ES-I3 (cell line): ENCODE results near the gene NUP214.
A peak's percentile ranks its signal among the peaks of the same experiment; 100 is the strongest.

Experiments
- H3K36me3 ChIP-seq: 2 replicates; pipeline ENCODE4 v1.6.1; 2013; ENCODE audit warnings: mild to moderate bottlenecking, low read length, control low read depth, moderate library complexity; ENCODE audit not compliant: insufficient read depth
- H3K4me1 ChIP-seq: 2 replicates; pipeline ENCODE4 v1.6.1; 2013; ENCODE audit warnings: mild to moderate bottlenecking, control low read depth, low read length; ENCODE audit not compliant: insufficient read depth
- H3K9ac ChIP-seq: 2 replicates; pipeline ENCODE4 v1.6.1; 2013; ENCODE audit warnings: low read depth, mild to moderate bottlenecking, low read length, moderate library complexity
- H3K9me3 ChIP-seq: 2 replicates; pipeline ENCODE4 v1.6.1; 2013; ENCODE audit warnings: mild to moderate bottlenecking, low read length, moderate library complexity; ENCODE audit not compliant: control insufficient read depth, insufficient read depth

NUP214 gene

DNA sequence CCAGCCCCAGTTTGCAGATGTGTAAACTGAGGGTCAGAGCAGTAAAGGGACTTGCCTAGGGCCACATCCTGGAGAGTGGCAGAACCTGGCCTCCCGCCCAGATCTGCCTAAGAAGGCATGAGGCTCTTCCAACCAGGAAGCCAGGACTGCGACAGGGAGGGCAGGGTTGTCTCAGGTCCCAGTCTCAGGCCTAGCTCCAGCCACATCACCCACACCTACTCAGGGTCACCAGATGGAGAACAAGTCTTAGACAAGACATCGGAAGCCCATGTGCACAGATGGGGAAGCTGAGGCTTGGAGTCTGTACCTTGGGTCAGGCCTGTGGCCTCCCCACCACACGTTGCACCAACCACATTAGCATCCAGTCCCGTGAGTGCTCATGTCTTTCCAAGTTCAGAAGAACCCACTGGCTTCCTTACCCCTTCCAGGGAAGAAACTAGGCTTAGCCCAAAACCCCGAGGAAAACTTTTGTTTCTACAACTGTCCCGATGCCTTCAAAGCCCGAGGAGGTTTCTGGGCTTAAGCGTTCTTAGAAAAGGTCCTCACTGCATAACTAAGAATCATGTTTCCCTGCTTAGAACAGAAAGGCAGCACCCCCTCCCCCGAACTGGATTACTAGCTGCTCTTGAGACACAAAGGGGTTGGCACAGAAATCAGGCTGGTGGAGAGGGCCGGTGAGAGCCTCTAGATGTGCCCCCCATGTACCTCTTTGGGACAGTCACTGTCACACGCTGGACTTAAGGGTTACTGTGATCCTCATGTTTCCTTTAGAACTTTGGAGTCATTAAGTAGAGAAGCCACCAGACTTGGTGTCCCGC, 148.7 kb downstream of the NUP214 start:
- Histone ChIP-seq H3K9me3 (no peaks in the 10 kb centered on the region), H3K4me1 (peaks cover 24% of the 10 kb centered on the region), H3K36me3 (no peaks in the 10 kb centered on the region), H3K9ac (no peak overlapping the region)

DNA sequence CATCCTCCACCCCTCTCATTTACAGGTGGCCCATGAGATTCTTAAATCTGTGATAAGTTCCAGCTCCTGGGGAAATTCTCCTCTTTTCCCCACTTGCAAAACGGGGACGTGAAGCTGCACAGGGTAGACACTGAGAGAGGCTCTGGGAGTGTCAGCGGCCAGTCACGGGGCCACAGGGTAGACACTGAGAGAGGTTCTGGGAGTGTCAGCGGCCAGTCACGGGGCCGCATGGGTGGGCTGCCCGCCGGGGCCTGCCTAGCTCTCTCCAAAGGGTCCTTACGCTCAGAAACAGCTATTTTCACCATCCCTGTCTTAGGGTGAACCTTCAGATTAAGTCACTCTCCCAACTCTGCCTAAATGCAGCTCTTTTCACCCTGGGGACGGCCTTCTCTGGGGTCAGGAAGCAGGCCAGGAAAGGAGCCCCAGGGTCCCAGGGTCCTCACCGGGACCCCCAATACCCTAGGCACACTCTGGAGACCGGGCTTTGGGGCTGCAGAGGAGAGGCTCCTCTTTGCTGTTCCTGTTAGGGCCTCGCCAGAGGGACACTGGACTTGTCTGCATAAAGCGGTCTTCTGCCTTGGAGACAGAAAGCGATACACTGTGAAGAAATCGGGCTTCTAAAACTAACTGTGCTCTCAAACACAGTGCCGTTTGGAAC, 149.4 kb downstream of the NUP214 start:
- Histone ChIP-seq H3K9ac (no peak overlapping the region), H3K9me3 (no peaks in the 10 kb centered on the region), H3K36me3 (no peaks in the 10 kb centered on the region), H3K4me1 (peaks cover 24% of the 10 kb centered on the region)

DNA sequence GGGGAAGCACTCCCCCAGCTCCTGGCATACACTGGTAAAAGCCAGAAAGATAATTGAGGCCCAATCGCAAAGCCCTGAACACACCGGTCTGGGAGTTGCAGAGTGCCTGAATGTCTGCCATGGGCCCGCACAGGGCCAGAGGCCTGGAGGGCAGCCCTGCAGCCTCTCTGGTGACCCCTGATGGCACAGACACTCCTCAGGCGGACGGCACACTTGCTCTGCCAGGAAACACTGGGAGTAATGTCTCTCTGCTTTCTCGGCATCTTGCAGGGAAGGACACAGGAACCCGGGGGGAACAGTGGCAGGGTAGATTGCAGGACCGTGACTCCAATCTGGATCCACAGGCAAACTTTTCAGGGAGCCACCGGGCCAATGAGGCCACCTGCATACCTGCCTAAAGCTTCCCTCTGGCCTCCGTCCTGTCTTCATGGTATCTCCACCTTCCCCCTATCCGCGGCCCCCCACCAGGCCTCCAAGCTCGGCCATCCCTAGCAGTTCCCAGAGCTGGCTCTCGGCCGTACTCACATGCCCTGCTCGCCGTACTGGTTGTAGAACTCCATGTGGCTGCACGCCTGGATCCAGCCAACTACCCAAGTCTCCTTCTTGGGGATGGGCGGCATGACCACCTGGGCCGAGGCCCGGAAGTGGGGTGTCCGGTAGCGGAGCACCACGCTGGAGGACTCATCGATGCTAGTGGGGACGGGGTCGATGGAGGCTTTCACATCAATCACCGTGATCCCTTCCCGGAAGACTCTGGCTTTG, 150.1 kb downstream of the NUP214 start:
- no peaks in the 10 kb centered on the region for H3K36me3 ChIP-seq
- no peaks in the 10 kb centered on the region for H3K9me3 ChIP-seq
- peaks cover 20% of the 10 kb centered on the region for H3K4me1 ChIP-seq
- H3K9ac ChIP-seq = peak overlapping the region; percentile 48; the same call in 1 of the 2 replicates

DNA sequence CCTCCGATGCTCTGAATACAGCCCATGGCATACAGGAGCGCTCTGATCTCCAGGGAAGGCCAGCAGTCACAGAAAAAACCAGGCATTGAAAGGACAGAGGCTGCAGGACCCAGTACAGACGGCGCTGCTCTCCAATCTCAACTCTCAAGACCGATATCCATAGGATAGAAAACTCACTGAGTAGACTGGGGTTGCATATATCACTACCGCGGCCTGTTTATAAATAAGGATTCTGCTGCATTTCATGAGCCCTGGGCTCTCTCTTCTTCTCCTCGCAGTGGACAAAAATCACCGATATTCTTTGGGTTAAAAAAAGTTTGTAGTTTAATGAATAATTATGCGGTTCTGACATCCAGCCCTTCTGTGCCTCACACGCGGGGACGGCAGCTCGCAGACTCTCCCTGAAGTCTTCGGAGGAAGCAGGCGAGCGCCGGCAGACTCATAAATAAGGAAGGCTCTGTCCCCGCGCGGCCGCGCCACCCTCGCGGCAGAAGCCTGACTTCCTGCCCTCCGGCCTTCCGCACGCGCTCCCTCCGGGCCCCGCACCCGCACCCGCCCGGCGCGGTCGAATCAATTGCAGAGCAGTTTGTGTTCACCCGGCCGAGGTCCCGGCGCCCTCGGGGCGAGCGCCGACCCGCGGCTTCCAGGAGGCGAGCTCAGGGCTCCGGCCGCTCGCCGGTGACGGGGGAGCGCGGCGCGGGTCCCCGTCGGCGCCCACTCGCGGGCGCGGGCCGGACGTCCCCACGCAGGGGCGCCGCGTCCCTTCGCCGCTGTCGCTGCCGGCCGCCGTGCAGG, 150.9 kb downstream of the NUP214 start, which contains the start of gene FAM78A:
TSS of gene FAM78A (minus strand) at position 417 of the 795 bp plus-strand sequence. CDS start at position 86, 331 bp downstream.
- H3K36me3 ChIP-seq = no peaks in the 10 kb centered on the region
- peak within 1 kb of the TSS; percentile 48; the same call in 1 of the 2 replicates for H3K9ac ChIP-seq
- H3K4me1 ChIP-seq = peaks cover 20% of the 10 kb centered on the region
- H3K9me3 ChIP-seq = no peaks in the 10 kb centered on the region

DNA sequence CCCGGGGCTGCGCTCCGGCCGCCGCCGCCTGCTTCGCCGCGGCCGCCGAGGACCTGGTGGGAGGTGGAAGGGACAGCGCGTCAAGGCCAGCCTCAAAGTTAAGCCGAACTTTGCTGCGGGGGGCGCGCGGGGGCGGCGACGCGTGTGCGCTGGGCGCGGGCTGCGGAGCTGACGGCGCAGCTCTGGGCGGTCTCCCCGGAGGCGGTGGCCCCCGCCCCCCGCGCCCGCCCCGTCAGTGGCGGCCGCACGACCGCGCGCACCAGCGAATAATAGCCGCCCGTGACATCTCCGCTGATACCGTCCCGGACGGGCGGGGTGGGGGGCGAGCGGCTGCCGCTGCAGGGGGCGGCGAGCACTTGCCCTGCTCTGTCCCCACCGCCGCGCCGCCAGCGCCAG, 151.5 kb downstream of the NUP214 start:
- Histone ChIP-seq H3K9me3 (no peaks in the 10 kb centered on the region), H3K36me3 (no peaks in the 10 kb centered on the region), H3K4me1 (peaks cover 20% of the 10 kb centered on the region), H3K9ac (peak overlapping the region; percentile 48; the same call in 1 of the 2 replicates)

DNA sequence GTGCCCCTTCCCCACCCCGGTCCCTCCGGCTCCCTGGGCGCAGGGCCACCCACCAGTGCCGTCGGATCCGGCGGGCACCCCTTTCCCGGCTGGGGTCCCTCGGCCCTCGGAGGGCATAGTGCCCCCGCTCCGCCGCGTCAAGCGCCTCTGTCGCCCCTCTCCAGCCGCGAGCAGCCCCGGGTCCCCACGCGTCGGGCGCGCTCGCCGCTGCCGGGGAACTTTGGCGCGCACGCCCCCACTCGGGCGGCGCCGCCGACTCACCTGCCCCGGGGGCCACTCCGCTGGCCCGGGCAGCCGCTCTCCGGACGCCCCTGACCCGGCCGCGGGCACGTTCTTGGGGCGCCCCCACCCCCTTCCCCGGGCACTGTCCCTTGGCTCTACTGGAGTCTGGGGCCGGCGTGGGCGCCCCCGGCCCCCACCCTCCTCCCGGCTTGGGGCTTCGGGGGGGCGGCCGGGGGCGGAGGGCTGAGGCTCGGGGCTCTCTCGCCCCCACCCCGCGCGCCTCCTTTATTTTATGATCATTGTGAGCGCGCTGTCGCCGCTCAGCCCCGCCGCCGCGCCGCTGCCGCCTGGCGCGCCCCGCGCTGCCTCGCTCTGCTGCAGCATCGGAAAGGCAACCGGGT, 152.0 kb downstream of the NUP214 start:
- no peaks in the 10 kb centered on the region for H3K36me3 ChIP-seq
- H3K9ac ChIP-seq = peak overlapping the region; percentile 48; the same call in 1 of the 2 replicates
- H3K9me3 ChIP-seq = no peaks in the 10 kb centered on the region
- H3K4me1 ChIP-seq = peaks cover 20% of the 10 kb centered on the region

DNA sequence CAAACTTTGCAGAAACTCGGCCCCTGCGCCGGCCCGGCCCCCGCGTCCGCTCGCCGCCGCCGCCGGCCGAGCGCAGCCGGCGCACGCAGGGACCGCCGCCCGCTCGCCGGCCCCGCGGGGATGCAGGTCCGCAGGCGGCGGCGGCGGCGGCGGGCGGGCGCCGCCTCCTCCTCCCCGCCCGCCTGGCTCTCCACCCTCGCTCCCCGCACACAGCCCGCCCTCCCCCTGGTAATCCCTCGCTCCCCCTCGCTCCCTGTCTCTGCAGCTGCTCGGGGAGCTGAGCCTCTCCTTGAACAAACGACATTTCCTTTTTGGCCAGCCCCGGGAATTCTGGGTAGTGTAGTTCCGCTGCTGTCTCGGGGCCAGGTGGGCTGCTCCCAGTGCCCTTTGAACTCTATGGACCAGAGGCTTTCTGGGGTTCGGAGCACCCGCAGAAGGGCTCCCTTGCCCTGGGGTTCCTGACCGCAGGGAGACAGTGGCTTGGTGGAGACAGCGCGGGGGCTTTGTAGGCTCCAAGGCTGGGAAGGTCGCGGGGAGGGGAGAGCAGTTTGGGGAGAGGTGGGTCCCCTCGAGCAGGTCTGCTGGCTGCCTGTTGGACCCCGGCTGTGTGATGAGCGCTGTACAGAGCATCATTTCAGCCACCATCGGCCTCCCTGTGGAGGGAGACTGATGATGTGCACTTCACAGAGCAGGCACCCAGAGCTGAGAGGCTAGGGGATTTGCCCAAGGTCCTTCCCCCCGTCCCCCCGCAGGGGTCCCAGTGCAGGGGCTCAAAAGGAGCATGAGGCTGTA, 152.7 kb downstream of the NUP214 start:
- Histone ChIP-seq H3K9me3 (no peaks in the 10 kb centered on the region), H3K36me3 (no peaks in the 10 kb centered on the region), H3K9ac (peak overlapping the region; percentile 48; the same call in 1 of the 2 replicates), H3K4me1 (peaks cover 20% of the 10 kb centered on the region)

DNA sequence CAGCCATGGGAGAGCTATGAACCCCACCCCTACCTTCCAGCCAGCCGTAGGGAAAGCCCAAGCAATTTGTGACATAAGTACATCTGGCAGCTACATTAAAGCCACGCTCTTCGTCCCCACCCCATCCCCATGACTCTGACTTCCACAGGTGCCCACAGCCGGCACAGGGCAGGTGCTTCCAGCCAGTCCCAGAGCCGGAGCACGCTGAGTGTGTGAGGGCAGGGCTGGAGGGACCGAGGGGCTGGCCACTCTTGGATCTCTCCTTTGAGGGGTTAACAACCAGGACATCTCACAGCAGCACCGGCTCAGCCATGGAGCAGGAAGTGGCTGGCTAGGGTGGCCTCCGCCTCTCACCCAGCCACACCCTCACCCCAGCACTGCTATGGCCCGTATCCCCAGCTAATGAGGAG, 153.3 kb downstream of the NUP214 start:
- no peaks in the 10 kb centered on the region for H3K36me3 ChIP-seq
- no peak overlapping the region for H3K9ac ChIP-seq
- no peaks in the 10 kb centered on the region for H3K9me3 ChIP-seq
- H3K4me1 ChIP-seq = peaks cover 17% of the 10 kb centered on the region

DNA sequence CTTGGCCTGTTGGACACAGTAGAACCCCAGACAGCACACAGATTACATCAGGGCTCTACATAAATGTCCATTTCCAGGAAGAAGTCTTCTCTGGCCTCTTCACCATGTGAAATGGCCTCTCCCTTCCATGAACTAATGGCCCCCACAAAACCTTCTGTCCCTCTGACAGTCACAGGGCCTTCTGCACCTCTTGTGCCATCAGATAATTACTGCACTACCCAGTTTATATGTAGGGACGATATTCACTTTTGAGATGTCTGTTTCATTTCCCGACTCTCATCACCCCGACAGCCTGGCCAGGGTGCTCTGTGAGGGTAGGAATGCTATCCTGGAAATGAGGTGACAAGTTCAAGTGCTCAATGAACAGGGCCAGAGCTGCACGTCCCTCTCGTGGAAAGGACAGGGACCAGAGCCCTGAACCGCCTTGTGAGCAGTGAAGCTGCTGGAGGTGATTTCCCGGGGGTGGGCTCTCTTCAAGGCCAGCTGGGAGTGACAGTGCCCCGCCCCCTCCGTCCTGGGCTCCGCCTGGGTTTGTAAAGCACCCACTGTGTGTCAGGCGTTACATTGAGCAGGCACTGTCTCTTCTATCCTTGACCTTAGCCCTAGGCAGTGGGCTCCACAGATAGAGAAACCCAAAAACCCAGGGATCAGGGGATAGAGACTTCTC, 153.9 kb downstream of the NUP214 start:
- H3K9me3 ChIP-seq = no peaks in the 10 kb centered on the region
- H3K36me3 ChIP-seq = no peaks in the 10 kb centered on the region
- H3K9ac ChIP-seq = no peak overlapping the region
- peaks cover 11% of the 10 kb centered on the region for H3K4me1 ChIP-seq

DNA sequence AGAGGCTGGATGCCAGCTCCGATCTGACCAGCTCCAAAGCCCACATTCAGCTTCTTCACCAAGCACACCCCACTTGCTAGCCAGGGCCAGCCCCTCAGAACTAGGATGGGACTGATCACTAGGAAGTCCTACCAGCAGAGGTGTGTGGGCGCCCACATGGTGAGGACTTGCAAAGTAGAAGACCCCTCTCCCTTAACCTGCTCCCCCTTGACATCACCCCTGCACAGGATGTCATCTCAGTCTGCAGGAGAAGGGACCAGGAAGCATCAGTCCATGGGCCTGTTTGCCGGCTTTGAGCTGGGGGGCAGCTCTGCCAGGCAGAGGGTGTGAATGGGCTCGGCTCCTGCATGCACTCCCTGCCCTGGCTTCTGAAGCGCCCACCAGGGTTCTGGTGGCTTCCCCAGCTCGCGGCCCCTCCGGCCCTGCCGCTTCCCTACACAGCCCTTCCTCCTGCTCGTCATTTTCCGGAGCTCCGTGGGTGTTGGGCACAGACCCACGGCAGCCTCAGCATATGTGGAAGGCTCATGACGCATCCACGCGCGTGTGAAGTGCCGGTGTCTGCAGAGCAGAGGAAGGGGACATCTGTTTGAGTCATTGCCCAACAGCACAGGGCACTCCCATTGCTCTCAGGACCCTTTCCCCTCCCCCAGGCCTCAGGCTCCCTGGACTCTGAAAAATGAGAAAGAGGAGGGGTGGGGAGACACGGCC, 154.6 kb downstream of the NUP214 start:
- Histone ChIP-seq H3K9ac (no peak overlapping the region), H3K36me3 (no peaks in the 10 kb centered on the region), H3K9me3 (no peaks in the 10 kb centered on the region), H3K4me1 (peaks cover 10% of the 10 kb centered on the region; the same call in 1 of the 2 replicates)

DNA sequence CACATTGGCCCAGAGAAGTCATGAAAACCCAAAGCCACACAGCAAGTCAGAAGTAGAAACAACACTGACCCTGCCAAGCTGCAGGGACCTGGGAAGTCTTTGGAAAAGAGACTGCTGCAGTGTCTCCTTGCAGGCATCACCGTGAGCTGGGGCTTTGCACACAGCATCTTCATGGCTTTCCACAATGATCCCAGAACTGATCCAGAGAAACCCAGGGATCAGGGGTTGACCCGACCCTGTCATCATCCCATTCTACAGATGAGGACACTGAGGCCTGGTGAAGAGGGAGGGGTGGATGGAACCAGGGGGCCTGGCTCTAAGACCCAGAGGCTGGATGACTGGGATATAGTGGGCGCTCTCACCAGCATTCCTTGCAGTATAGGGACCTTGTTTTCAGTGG, 155.3 kb downstream of the NUP214 start:
- no peak overlapping the region for H3K9ac ChIP-seq
- H3K36me3 ChIP-seq = no peaks in the 10 kb centered on the region
- H3K4me1 ChIP-seq = peaks cover 4% of the 10 kb centered on the region; the same call in 1 of the 2 replicates
- H3K9me3 ChIP-seq = no peaks in the 10 kb centered on the region
